ENCODE results near the gene CNNM3. TPM values are rescaled to one million over a fixed set of nuclear protein-coding genes. Genes with fewer than 3 reads are reported as not detected.
A peak's percentile ranks its signal among the peaks of the same experiment; 100 is the strongest.

CNNM3 gene
- total RNA-seq, 6 experiments from 2014 or later = 6.3 to 10.0 (median 8.5) TPM

GRCh38 chr2:96819876-96820511 is 3.9 kb downstream of the CNNM3 start:
- TF ChIP-seq, protein P1, sequence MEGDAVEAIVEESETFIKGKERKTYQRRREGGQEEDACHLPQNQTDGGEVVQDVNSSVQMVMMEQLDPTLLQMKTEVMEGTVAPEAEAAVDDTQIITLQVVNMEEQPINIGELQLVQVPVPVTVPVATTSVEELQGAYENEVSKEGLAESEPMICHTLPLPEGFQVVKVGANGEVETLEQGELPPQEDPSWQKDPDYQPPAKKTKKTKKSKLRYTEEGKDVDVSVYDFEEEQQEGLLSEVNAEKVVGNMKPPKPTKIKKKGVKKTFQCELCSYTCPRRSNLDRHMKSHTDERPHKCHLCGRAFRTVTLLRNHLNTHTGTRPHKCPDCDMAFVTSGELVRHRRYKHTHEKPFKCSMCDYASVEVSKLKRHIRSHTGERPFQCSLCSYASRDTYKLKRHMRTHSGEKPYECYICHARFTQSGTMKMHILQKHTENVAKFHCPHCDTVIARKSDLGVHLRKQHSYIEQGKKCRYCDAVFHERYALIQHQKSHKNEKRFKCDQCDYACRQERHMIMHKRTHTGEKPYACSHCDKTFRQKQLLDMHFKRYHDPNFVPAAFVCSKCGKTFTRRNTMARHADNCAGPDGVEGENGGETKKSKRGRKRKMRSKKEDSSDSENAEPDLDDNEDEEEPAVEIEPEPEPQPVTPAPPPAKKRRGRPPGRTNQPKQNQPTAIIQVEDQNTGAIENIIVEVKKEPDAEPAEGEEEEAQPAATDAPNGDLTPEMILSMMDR (IDR thresholded peaks at IDR 0.05) = no peak
- H3K4me1 Mint-ChIP-seq (ENCODE audit: low read depth) = peaks cover 33% of the 10 kb centered on the region
- H3K27me3 Mint-ChIP-seq (ENCODE audit: insufficient read depth) = no peaks in the 10 kb centered on the region; the same call in 1 of the 2 replicates
- no peak overlapping the region for H3K4me3 Mint-ChIP-seq
- DNase-seq = no peak
- H3K9me3 Mint-ChIP-seq = no peaks in the 10 kb centered on the region
- no peak overlapping the region for H3K27ac Mint-ChIP-seq
- H3K36me3 Mint-ChIP-seq (ENCODE audit: low read depth) = peaks cover 4% of the 10 kb centered on the region

GRCh38 chr2:96821113-96821675 is 5.1 kb downstream of the CNNM3 start:
- H3K27ac Mint-ChIP-seq = no peak overlapping the region
- H3K36me3 Mint-ChIP-seq (ENCODE audit: low read depth) = peaks cover 4% of the 10 kb centered on the region
- H3K9me3 Mint-ChIP-seq = no peaks in the 10 kb centered on the region
- H3K4me3 Mint-ChIP-seq = no peak overlapping the region
- TF ChIP-seq, protein P1 (IDR thresholded peaks at IDR 0.05) = no peak
- DNase-seq = no peak
- H3K27me3 Mint-ChIP-seq (ENCODE audit: insufficient read depth) = no peaks in the 10 kb centered on the region; the same call in none of the 2 replicates
- peaks cover 26% of the 10 kb centered on the region for H3K4me1 Mint-ChIP-seq (ENCODE audit: low read depth)

DNA sequence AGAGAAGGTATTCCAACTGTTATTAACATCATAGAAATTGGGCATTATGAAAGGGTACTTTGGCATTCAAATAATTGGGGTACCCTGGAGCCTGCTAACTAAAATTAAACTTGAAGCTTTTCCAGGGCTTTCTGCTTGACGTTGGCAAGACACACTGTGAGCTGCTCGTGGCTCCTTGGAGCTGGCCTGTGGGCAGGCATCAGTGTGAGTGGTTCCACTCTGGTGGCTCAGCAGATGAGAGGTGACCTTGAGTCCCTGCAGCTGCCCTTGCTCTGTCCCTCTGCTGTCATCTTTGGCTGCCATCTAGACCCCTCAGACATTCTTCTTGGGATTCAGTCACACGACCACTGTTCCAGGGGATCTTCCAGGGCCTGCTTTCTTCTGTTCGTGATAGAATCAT is 6.7 kb downstream of the CNNM3 start:
- TF ChIP-seq, protein P1 (IDR thresholded peaks at IDR 0.05) = no peak
- no peak for DNase-seq
- Mint-ChIP-seq H3K9me3 (no peaks in the 10 kb centered on the region), H3K4me1 (ENCODE audit: low read depth) (peaks cover 19% of the 10 kb centered on the region), H3K36me3 (ENCODE audit: low read depth) (peaks cover 4% of the 10 kb centered on the region), H3K27me3 (ENCODE audit: insufficient read depth) (no peaks in the 10 kb centered on the region; the same call in none of the 2 replicates), H3K4me3 (no peak overlapping the region), H3K27ac (no peak overlapping the region)

DNA sequence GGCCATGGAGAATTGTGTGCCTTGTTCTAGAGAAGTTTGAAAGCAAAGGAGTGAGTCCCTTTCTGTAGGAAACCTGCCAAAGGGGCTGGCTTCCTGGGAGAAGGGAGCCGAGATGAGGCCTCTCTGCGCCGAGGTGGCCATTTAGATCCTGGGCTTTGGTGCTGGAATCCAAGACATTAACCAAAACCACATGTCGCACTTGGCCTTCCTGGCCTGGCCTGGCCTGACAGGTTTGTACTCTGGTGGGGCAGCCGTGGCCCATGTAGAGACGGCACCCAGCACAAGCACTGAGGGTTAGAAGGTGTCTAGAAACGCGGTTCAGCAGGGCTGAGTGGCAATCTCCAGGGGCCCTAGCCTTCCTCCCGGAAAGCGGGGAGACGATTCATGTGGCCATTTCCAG is 7.1 kb downstream of the CNNM3 start:
- DNase-seq = no peak
- Mint-ChIP-seq H3K4me1 (ENCODE audit: low read depth) (peaks cover 16% of the 10 kb centered on the region), H3K4me3 (no peak overlapping the region), H3K27me3 (ENCODE audit: insufficient read depth) (no peaks in the 10 kb centered on the region; the same call in none of the 2 replicates), H3K36me3 (ENCODE audit: low read depth) (peaks cover 4% of the 10 kb centered on the region), H3K27ac (no peak overlapping the region), H3K9me3 (no peaks in the 10 kb centered on the region)
- TF ChIP-seq, protein P1 (IDR thresholded peaks at IDR 0.05) = no peak

- Mint-ChIP-seq H3K27me3 (ENCODE audit: insufficient read depth) (no peaks in the 10 kb centered on the region; the same call in none of the 2 replicates), H3K27ac (no peak overlapping the region), H3K9me3 (no peaks in the 10 kb centered on the region), H3K4me3 (no peak overlapping the region), H3K36me3 (ENCODE audit: low read depth) (peaks cover 8% of the 10 kb centered on the region), H3K4me1 (ENCODE audit: low read depth) (peaks cover 11% of the 10 kb centered on the region)
- DNase-seq = peak; percentile 22
- TF ChIP-seq, protein P1 (IDR thresholded peaks at IDR 0.05) = no peak
Measured at GRCh38 chr2:96824079-96824870, 8.2 kb downstream of the CNNM3 start.

Measured in HFFc6 (cell line).